GM18502 (cell line): Measurements from ENCODE around the gene ZFHX2.
"Not testable (repeated sequence)": the region's sequence is repeated elsewhere in the genome, so short reads cannot be mapped to it uniquely, and the experiment has no call there.

Experiments
- ATAC-seq: cut with Tn5 transposase; IDR thresholded peaks from one replicate; pipeline ENCODE4 v1.9.1; 2021; ENCODE audit warnings: mild to moderate bottlenecking; ENCODE audit not compliant: unreplicated experiment, poor library complexity

Gene ZFHX2

GRCh38 chr14:23551266-23552028, at the start of gene ZFHX2:
Gene ZFHX2, minus strand, starts transcription at chr14:23551765. Its CDS starts 16,440 bp downstream, at chr14:23535325.
- peak; percentile 63 for ATAC-seq

GRCh38 chr14:23600806-23601205, 49.2 kb upstream of the ZFHX2 start:
- ATAC-seq, result no peak

DNA sequence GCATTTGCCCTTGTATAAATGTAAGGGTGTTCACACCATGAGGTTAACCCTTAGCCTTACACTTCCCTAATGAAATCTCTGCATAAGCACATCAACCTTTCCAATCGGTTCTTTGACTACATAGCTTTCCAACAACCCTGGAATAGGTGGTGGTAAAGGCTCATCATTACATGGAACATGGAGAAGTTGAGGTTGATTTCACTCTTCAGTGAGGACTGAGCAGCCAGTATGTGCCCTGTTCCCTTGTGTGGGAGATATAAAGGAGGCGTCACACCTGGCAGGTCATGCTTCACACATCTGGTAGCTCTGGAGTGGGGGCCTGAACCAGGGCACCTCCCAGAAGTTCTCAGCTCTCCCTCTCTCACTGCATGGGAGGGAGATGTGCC, 48.8 kb upstream of the ZFHX2 start:
- ATAC-seq, result no peak

- ATAC-seq, result not testable (repeated sequence)
Measured at GRCh38 chr14:23594191-23594590, 42.6 kb upstream of the ZFHX2 start.

GRCh38 chr14:23590198-23590597, 38.6 kb upstream of the ZFHX2 start:
- ATAC-seq, result no peak

DNA sequence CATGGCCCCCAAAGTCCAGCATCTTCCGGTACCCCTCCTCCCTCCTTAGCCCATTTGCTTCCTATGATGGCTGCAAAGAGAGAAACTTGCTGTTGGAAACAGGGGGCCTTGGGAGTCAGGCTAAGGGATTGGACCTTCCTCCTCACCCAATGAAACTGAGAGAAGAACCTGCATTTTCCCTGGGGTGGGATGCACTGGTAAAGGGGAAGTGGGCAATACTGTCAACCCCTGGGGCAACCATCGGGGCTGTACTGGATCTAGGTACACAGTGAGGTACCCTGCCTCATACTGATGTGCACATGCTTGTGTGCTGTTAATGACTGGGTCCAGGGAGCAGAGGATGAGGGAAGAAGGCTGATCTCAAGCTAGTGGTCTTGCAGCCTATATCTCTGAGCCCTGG, 38.0 kb upstream of the ZFHX2 start:
- no peak for ATAC-seq

DNA sequence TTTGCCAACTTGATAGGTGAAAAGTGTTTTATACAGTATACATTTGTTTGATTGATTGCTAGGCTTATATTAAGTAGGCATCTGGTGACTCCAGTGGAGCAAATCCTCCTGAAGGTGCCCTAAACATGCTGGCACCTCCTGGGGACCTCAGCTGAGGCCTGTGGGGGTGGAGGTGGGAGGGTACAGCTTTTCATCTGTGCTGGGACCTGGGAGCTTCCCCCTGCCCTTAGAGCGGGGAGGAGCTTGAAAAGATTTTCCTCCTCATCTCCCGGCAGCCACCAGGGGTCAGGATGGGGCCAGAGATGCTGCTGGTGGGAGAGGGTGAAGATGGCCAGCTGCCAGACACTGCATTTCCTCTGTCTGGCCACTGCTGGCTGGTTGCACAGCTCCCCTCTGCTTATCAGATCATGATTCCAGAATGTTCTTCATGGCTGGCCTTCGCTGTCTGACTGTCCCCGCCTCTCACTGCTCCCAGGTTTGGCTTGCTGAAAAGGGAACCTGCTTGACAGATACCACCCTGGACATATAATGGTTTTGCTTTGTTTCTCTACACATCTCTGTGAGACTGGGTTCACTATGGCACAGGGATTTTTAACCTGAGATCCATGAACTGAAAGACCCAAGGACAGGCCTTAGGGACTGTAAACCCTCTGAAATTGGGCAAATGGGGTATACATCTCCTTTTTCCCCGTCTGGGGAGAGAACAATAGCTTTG, 37.5 kb upstream of the ZFHX2 start:
- ATAC-seq, result peak; percentile 98

DNA sequence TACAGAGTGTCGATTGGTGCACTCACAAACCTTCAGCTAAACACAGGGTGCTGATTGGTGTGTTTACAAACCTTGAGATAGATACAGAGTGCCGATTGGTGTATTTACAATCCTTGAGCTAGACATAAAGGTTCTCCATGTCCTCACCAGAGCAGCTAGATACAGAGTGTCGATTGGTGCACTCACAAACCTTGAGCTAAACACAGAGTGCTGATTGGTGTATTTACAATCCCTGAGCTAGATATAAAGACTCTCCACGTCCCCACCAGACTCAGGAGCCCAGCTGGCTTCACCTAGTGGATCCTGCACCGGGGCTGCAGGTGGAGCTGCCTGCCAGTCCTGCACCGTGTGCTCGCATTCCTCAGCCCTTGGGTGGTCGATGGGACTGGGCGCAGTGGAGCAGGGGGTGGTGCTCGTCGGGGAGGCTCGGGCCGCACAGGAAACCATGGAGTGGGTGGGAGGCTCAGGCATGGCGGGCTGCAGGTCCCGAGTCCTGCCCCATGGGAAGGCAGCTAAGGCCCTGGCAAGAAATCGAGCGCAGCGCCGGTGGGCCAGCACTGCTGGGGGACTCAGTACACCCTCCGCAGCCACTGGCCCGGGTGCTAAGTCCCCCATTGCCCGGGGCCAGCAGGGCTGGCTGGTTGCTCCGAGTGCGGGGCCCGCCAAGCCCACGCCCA, 33.1 kb upstream of the ZFHX2 start:
- ATAC-seq, result not testable (repeated sequence)

DNA sequence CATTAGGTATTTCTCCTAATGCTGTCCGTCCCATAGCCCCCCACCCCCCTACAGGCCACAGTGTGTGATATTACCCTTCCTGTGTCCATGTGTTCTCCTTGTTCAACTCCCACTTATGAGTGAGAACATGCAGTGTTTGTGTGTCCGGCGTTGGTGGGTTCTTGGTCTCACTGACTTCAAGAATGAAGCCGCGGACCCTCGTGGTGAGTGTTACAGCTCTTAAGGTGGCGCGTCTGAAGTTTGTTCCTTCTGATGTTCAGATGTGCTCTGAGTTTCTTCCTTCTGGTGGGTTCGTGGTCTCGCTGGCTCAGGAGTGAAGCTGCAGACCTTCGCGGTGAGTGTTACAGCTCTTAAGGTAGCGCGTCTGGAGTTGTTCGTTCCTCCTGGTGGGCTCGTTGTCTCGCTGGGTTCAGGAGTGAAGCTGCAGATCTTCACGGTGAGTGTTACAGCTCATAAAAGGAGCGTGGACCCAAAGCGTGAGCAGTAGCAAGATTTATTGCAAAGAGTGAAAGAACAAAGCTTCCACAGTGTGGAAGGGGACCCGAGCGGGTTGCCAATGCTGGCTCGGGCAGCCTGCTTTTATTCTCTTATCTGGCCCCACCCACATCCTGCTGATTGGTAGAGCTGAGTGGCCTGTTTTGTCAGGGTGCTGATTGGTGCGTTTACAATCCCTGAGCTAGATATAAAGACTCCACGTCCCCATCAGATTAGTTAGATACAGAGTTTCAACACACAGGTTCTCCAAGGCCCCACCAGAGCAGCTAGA, 32.4 kb upstream of the ZFHX2 start:
- ATAC-seq, result not testable (repeated sequence)

DNA sequence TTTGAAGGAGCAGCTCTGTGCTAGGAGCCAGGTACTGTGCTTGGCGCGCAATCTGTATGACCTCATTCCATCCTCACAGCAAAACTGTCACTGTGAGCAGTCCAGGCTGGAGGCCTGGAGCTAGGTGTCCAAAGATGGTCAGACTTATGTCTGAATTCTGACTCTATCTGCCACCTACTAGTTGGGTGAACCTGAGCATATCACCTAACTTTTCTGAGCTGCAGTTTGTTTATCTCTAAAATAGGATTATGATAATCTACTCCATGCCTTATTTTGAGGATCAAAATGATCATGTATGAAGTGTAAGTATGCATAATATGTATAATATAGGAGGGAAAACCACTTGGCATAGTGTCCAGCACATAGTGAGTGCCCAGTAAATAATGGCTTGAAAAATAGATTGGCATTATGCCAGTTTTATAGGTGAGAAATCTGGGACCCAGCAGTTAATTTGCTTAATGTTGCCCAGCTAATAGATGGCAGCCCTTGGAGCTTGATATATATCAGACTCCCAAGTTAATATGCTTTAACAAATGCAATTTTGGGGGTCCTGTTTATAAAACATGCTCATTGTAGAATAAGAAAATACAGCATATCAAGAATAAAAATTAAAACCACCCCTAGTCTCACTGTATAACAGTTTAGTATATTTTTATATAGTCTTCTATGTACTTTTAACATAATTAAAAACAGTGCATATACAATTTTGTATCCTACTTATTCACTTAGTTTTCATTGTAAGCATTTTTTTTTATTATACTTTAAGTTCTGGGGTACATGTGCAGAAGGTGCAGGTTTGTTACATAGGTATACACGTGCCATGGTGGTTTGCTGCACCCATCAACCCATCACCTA, 31.6 kb upstream of the ZFHX2 start:
- ATAC-seq, result no peak

GRCh38 chr14:23580948-23581281, 29.4 kb upstream of the ZFHX2 start:
- no peak for ATAC-seq

DNA sequence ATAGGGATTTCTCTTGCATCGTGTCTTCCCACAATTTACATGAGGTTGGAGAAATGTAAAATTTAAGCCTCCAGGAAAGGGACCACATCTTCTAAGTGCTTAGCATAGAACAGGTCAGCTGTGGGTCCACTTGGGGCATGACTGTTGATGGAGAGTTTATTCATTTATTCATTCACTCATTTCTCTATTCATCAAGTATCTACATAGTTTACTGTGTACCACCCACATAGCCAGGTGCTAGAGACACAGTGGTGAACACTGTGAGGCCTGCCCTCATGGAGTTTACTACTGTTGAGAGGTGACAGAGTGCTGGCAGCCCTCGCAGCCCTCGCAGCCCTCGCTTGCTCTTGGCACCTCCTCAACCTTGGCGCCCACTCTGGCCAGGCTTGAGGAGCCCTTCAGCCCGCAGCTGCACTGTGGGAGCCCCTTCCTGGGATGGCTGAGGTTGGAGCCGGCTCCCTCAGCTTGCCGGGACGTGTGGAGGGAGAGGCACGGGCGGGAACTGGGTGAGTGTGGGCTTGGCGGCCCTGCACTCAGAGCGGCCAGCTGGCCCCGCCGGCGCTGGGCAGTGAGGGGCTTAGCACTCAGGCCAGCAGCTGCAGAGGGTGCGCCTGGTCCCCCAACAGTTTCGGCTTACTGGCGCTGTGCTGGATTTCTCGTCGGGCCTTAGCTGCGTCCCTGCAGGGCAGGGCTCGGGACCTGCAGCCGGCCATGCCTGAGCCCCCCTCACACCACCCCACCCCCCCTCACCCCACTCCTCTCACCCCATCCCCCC, 28.8 kb upstream of the ZFHX2 start:
- no peak for ATAC-seq

DNA sequence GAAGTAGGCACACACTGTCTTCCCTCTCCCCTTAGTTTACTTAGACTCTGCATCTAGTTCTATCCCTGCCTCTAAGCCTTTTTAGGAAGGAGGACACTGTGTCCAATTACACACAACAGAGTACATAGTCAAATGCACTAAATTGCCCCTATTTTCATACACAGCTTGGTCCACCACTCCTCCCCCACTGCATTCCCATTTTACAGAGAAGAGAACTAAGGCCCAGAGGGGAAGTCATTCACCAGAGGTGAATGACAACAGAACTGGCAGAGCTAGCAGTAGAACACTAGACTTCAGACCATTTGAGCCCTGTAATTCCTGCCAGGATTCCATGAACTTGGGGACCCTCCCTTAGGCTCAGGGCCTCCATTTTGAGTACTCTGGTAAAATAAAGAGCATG, 28.2 kb upstream of the ZFHX2 start:
- no peak for ATAC-seq

DNA sequence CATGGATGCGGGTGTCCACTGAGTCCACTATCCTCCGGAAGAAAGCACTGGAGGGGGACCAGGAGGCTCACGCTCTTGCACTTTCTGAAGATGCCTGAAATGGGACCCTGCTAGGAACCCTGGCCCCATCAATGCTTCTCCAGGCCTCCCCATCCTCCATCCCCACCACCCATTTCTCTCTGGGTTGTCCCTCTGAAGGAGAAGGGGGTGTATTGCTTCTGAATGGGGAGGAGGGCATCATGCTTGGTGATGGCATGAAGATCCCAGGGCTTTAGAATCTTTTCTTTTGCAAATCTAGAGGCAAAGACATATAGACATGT, 27.7 kb upstream of the ZFHX2 start:
- no peak for ATAC-seq

- no peak for ATAC-seq
Measured at GRCh38 chr14:23578560-23579310, 27.2 kb upstream of the ZFHX2 start, which contains the start of gene JPH4. Gene JPH4, minus strand, starts transcription at chr14:23578790. Its CDS starts 1,337 bp downstream, at chr14:23577453.

DNA sequence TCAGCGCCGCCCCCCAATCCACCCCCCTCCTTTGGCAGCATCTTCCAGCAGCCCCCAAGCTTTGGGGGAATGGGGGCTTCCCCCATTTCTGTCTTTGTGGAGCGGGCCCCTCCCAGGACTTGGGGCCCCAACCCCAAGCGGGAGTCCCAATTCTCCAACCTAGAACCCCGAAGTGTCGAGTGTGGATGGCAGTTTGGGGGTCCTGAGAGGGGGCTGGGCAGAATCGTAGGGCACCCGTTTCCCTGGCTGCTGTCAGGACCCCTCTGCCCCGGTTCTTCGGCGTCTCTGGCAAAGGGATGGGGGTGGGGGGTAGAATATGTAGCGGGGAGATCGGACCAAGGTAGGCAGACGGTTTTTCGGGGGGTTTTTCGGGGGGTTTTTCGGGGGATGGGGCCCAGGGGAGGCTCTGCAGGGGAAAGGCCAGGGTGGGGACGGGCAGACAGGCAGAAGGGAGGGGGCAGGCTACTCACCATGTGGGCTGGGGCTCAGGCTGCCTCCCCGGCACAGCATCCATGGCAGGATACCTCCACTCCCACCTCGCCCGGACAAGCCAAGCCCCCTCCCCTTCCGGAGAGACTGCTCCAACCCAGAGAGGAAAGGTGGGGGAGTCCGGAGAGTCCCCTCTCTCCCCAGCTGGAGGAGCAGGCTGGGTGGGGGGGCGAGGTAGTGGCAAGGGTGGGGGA, 26.3 kb upstream of the ZFHX2 start:
- no peak for ATAC-seq

GRCh38 chr14:23577004-23577681, 25.6 kb upstream of the ZFHX2 start:
- ATAC-seq, result no peak
